Left lung (tissue), 10 donors: ENCODE measurements around the gene UNC45A. TPM values are rescaled to one million over a fixed set of nuclear protein-coding genes. Genes with fewer than 3 reads are reported as not detected.
"Not testable (repeated sequence)": the region's sequence is repeated elsewhere in the genome, so short reads cannot be mapped to it uniquely, and the experiment has no call there.

ENCODE experiments used
- ATAC-seq: fragments of 200-7000 bp; cut with Tn5 transposase; one replicate; pipeline ENCODE4 v1.9.1; 2020; ENCODE audit warnings: moderate library complexity
- DNase-seq, 4 donors: peaks; one replicate each; pipeline ENCODE4 v3.0.0-alpha.2; 2013 to 2020
- H3K27ac ChIP-seq, 2 donors: fragments of 200-600 bp; sonication (generic) in 1 of 2; one replicate each; pipeline versions ENCODE4 v1.5.0 to v1.8.0; 2020 to 2021
- H3K27me3 ChIP-seq, 2 donors: fragments of 200-600 bp; sonication (generic) in 1 of 2; one replicate each; pipeline versions ENCODE4 v1.5.0 to v1.8.0; 2020 to 2021
- H3K36me3 ChIP-seq, 2 donors: fragments of 200-600 bp; sonication (generic) in 1 of 2; one replicate each; pipeline versions ENCODE4 v1.5.0 to v1.8.0; 2020 to 2021
- H3K4me1 ChIP-seq, 2 donors: fragments of 200-600 bp; one replicate each; pipeline ENCODE4 v1.8.0; 2021
- H3K4me3 ChIP-seq, 2 donors: fragments of 200-600 bp; sonication (generic) in 1 of 2; one replicate each; pipeline versions ENCODE4 v1.5.0 to v1.8.0; 2020 to 2021; ENCODE audit warnings: mild to moderate bottlenecking in 1 of 2
- H3K9me3 ChIP-seq, 2 donors: fragments of 200-600 bp; sonication (generic) in 1 of 2; one replicate each; pipeline versions ENCODE4 v1.5.0 to v1.8.0; 2020 to 2021
- intact Hi-C, 2 donors: fragments of 100-400 bp; cut with DNase I; formaldehyde crosslinking; loops; one replicate each; pipeline versions ENCODE4 v1.11.2 to v1.14.2; 2022
- polyA plus RNA-seq, 6 donors: library from polyadenylated mRNA; unstranded; fragments of 120-200 nt; gene quantifications; one replicate each; pipeline ENCODE4 v1.2.1, GENCODE V29; 2013; ENCODE audit not compliant: insufficient read length in 6 of 6
- total RNA-seq, 2 donors: library from RNA; stranded (reverse); fragmentation: NEBNext Ultra II Directional; extraction: Animal tissue kit (Norgen Biotek cat#: 25700); gene quantifications; one replicate each; pipeline ENCODE4 v1.2.1, GENCODE V29; 2021
- TF ChIP-seq, protein P1 (sequence below), 2 donors: fragments of 200-600 bp; sonication (generic) in 1 of 2; IDR thresholded peaks; one replicate each; pipeline versions ENCODE4 v1.5.0 to v1.8.0; 2021; ENCODE audit warnings: antibody characterized with exemption in 2 of 2
- donor health status: DM: no; HTN: yes; CAD: no.
- donor health status: DM: no; HTN: no; CAD: no.

The UNC45A gene
- total and polyA plus RNA-seq, 8 donors: 62.3 to 80.4 (median 70.7) TPM

DNA sequence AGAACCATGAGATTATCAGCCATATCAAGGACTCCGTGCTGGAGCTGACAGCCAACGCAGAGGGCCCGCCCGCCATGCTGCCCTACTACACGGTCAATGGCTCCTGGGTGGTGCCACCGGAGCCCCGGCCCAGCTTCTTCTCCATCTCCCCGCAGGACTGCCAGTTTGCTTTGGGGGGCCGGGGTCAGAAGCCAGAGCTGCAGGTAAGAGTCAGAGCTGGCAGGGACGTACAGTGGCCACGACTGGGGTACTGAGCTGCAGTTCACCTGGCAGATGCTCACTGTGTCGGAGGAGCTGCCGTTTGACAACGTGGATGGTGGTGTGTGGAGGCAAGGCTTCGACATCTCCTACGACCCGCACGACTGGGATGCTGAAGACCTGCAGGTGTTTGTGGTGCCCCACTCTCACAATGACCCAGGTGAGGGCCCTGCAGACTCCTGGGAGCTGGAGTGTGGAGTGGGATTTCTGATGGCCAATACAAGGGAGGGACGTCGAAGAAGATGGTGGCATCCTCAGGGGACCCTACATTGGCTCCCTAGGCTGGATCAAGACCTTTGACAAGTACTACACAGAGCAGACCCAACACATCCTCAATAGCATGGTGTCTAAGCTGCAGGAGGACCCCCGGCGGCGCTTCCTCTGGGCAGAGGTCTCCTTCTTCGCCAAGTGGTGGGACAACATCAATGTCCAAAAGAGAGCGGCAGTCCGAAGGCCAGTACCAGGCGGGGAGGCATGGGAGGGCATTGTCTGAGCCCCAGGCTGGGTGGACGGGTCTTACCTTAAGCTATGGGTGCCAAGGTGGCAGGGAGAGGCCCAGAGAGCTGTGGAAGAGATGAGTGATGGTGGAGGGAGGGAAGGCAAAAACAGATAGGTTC is 29.5 kb upstream of the UNC45A start:
- no peak overlapping the region for H3K4me3 ChIP-seq
- peaks cover 0 to 59% of the 10 kb centered on the region in 2 donors for H3K36me3 ChIP-seq
- no peak for DNase-seq
- H3K27ac ChIP-seq: no peak overlapping the region
- peaks cover 8 to 20% of the 10 kb centered on the region in 2 donors for H3K4me1 ChIP-seq
- no peaks in the 10 kb centered on the region for H3K27me3 ChIP-seq
- no peaks in the 10 kb centered on the region for H3K9me3 ChIP-seq
- ATAC-seq: no peak
- TF ChIP-seq, protein P1, sequence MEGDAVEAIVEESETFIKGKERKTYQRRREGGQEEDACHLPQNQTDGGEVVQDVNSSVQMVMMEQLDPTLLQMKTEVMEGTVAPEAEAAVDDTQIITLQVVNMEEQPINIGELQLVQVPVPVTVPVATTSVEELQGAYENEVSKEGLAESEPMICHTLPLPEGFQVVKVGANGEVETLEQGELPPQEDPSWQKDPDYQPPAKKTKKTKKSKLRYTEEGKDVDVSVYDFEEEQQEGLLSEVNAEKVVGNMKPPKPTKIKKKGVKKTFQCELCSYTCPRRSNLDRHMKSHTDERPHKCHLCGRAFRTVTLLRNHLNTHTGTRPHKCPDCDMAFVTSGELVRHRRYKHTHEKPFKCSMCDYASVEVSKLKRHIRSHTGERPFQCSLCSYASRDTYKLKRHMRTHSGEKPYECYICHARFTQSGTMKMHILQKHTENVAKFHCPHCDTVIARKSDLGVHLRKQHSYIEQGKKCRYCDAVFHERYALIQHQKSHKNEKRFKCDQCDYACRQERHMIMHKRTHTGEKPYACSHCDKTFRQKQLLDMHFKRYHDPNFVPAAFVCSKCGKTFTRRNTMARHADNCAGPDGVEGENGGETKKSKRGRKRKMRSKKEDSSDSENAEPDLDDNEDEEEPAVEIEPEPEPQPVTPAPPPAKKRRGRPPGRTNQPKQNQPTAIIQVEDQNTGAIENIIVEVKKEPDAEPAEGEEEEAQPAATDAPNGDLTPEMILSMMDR (IDR thresholded peaks at IDR 0.05): no peak
- intact Hi-C loops: no loop called here

DNA sequence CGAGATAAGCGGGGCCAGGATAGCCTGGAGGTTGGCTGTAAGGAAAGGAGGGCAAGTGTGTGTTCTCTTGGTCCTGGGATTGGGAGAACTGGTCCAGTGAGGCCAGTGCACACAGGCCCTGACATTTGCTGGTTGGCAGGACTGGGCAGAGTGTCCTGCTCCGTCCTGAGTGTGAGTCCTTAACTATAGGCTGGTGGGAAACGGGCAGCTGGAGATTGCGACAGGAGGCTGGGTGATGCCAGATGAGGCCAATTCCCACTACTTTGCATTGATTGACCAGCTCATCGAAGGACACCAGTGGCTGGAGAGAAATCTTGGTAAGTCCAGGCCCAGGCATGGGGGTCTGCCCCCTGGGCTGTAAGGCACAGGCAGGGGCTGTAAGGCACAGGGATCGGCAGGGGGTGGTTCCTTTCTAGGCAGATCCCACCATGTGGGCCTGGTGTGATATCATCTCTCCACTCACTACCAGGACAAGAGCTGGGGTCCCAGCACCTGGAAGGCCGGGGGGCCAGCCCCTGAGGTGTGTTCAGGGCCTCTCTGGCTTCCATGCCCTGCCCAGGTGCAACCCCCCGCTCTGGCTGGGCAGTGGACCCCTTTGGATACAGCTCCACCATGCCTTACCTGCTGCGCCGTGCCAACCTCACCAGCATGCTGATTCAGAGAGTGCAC is 28.8 kb upstream of the UNC45A start:
- intact Hi-C loops: no loop called here
- DNase-seq (no peak), ATAC-seq (no peak)
- Histone ChIP-seq H3K9me3 (no peaks in the 10 kb centered on the region), H3K27me3 (no peaks in the 10 kb centered on the region), H3K4me3 (no peak overlapping the region), H3K36me3 (peaks cover 0 to 67% of the 10 kb centered on the region in 2 donors), H3K27ac (no peak overlapping the region), H3K4me1 (peaks cover 8 to 20% of the 10 kb centered on the region in 2 donors)
- TF ChIP-seq, protein P1 (IDR thresholded peaks at IDR 0.05): no peak

DNA sequence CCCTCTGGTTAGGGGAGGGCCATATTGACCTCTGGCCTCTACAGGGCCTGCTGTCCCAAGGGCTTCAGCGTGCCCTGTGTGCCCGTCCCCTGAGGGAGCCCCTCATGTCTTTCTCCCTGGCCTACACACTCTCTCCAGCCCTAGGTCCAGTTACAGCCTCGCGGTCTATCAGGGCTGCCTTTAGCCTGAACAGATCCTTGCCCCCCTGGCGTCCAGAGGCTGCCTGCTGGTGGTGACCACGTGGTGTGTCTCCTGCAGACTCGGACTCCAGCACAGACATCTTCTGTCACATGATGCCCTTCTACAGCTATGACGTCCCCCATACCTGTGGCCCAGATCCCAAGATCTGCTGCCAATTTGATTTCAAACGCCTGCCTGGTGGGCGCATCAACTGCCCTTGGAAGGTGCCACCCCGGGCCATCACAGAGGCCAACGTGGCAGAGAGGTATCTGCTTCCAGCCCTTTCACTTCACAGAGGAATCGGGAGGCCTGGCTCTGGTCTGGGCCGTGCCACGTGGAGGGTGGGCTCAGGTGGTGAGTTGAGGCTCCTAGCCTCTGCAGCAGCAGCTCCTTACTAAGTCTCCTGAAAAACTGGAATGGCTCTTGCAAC is 27.9 kb upstream of the UNC45A start:
- ATAC-seq: no peak
- H3K36me3 ChIP-seq: peaks cover 0 to 75% of the 10 kb centered on the region in 2 donors
- TF ChIP-seq, protein P1 (IDR thresholded peaks at IDR 0.05): no peak
- DNase-seq: no peak
- H3K27ac ChIP-seq: no peak overlapping the region
- H3K4me3 ChIP-seq: no peak overlapping the region
- H3K9me3 ChIP-seq: no peaks in the 10 kb centered on the region
- intact Hi-C loops: no loop called here
- peaks cover 8 to 15% of the 10 kb centered on the region in 2 donors for H3K4me1 ChIP-seq
- H3K27me3 ChIP-seq: no peaks in the 10 kb centered on the region

DNA sequence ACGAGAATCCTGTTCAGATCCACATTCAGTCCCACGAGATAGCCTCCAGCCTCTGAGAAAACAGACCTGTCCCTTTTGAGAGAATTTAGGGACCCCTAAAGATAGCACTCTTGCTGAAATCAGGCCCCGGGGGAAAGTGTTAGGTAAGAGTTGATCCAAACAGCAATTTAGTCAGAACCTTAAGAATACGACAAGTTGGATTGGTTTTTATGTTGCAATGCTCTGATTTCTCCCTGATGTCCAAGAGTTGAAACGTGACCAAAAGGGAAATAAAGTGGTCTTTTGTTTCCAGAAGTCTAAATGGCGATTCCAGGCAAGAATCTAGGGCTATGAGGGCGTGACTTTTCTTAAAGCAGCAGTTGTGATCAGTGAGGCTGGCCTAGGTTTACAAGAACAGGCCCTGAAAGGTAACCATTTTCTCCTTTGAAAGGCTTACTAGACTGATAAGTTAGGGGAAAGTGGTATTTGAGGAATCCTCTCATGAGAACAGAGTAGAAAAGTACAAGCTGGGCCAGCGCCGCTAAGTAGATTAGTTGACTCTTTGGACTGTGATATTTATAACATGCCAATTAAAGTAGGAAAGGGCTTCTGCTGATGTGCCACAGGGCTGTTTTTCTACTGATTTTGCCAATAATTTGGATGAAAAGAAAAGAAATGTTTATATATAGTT is 27.1 kb upstream of the UNC45A start:
- no peak for DNase-seq
- TF ChIP-seq, protein P1 (IDR thresholded peaks at IDR 0.05): no peak
- intact Hi-C loops: no loop called here
- ATAC-seq: no peak
- Histone ChIP-seq H3K4me1 (peaks cover 8 to 21% of the 10 kb centered on the region in 2 donors), H3K27me3 (no peaks in the 10 kb centered on the region), H3K9me3 (no peaks in the 10 kb centered on the region), H3K27ac (no peak overlapping the region), H3K4me3 (no peak overlapping the region), H3K36me3 (peaks cover 0 to 83% of the 10 kb centered on the region in 2 donors)

DNA sequence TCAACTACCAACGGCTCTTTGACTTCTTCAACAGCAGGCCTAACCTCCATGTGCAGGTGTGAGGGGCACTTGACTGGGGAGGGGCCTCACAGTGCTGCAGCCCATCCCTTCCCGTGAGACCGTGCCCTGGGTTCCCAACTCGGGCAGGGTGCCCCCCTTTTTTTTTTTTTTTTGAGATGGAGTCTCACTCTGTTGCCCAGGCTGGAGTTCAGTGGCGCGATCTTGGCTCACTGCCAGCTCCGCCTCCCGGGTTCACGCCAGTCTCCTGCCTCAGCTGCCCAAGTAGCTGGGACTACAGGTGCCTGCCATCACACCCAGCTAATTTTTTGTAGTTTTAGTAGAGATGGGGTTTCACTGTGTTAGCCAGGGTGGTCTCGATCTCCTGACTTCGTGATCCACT is 25.6 kb upstream of the UNC45A start:
- ATAC-seq, H3K27ac ChIP-seq, intact Hi-C loops, H3K9me3 ChIP-seq, H3K27me3 ChIP-seq, H3K4me3 ChIP-seq, DNase-seq: not testable (repeated sequence)
- peaks cover 0 to 24% of the 10 kb centered on the region in 2 donors for H3K4me1 ChIP-seq
- H3K36me3 ChIP-seq: peaks cover 0 to 98% of the 10 kb centered on the region in 2 donors
